ENCODE data around the gene AANAT.

AANAT gene

DNA sequence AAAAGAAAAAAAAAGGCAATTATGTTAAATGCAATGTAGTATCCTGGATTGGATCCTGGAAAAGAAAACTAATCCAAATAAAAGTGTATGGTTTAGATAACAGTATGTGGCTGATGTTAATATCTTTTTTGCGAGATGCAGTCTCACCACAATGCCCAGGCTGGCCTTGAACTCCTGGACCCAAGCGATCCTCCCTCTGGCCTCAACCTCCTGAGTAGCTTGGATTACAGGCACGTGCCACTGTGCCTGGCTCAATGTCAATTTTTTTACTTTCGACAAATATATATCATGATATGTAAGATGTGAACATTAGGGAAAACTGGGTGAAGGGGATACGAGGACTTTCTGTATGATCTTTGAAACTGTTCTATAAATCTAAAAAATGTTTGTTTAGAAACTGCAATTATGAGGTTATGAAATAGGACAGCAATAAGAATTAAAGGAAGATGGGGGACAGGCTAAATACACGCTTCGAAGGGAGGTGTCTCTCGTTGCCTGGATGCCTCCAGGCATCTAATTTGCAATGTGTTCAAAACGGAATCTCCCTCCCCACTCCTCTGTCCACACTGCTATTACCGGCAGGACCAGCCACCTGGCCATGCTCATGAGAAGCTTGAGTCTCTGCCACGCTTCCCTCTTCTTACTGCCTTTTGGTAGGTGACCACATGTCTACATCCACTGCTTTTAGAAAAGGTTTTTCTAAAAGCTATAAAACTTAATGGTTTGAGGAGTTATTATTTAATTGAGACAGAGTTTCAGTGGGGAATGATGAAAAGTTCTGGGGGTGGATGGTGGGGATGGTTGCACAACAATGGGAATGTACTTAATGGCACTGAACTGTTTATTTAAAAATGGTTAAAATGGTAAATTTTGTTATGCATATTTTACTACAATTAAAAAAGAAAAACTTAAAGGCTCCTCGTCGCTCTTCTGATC lies 29.7 kb upstream of the AANAT start:
- Histone ChIP-seq H3K4me3 (ENCODE audit: severe bottlenecking) (no peak overlapping the region), H3K9me3 (ENCODE audit: severe bottlenecking) (no peaks in the 10 kb centered on the region), H3K27ac (ENCODE audit: poor library complexity, severe bottlenecking) (no peak overlapping the region), H3K36me3 (ENCODE audit: low read depth) (peaks cover 7% of the 10 kb centered on the region; the same call in 1 of the 2 replicates), H3K27me3 (ENCODE audit: insufficient read depth, poor library complexity, severe bottlenecking) (no peaks in the 10 kb centered on the region), H3K4me1 (ENCODE audit: insufficient read depth, poor library complexity, severe bottlenecking) (peaks cover 10% of the 10 kb centered on the region)
- ATAC-seq (ENCODE audit: low read depth) (no peak), DNase-seq (ENCODE audit: low spot score) (no peak)
- TF ChIP-seq, protein P1, sequence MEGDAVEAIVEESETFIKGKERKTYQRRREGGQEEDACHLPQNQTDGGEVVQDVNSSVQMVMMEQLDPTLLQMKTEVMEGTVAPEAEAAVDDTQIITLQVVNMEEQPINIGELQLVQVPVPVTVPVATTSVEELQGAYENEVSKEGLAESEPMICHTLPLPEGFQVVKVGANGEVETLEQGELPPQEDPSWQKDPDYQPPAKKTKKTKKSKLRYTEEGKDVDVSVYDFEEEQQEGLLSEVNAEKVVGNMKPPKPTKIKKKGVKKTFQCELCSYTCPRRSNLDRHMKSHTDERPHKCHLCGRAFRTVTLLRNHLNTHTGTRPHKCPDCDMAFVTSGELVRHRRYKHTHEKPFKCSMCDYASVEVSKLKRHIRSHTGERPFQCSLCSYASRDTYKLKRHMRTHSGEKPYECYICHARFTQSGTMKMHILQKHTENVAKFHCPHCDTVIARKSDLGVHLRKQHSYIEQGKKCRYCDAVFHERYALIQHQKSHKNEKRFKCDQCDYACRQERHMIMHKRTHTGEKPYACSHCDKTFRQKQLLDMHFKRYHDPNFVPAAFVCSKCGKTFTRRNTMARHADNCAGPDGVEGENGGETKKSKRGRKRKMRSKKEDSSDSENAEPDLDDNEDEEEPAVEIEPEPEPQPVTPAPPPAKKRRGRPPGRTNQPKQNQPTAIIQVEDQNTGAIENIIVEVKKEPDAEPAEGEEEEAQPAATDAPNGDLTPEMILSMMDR (IDR thresholded peaks at IDR 0.05; ENCODE audit: poor library complexity, severe bottlenecking), result no peak

DNA sequence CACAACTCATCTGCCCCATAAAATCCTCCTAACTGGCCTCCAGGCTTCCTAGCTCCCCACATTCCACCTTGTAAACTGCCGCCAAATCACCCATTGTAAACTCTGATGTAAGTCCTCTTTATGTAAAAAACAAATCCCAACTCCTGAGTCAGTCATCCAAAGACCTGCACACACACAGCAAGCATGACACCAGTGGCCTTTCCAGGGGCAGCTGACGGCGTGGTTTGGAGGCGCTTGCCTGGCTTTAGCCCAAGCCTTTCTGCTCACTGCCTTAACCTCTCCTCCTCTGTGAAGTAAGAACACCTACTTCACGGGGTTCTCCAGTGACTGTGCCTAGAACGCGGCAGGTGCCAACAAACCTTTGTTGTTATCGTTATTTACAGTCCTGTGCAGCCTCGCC lies 28.5 kb upstream of the AANAT start:
- H3K27me3 ChIP-seq (ENCODE audit: insufficient read depth, poor library complexity, severe bottlenecking), result no peaks in the 10 kb centered on the region
- peaks cover 4% of the 10 kb centered on the region; the same call in 1 of the 2 replicates for H3K36me3 ChIP-seq (ENCODE audit: low read depth)
- TF ChIP-seq, protein P1 (IDR thresholded peaks at IDR 0.05; ENCODE audit: poor library complexity, severe bottlenecking), result no peak
- H3K27ac ChIP-seq (ENCODE audit: poor library complexity, severe bottlenecking), result no peak overlapping the region
- DNase-seq (ENCODE audit: low spot score) (no peak), ATAC-seq (ENCODE audit: low read depth) (peak; percentile 14; the same call in 1 of the 3 replicates)
- no peak overlapping the region for H3K4me3 ChIP-seq (ENCODE audit: severe bottlenecking)
- no peaks in the 10 kb centered on the region for H3K9me3 ChIP-seq (ENCODE audit: severe bottlenecking)
- peaks cover 15% of the 10 kb centered on the region for H3K4me1 ChIP-seq (ENCODE audit: insufficient read depth, poor library complexity, severe bottlenecking)

DNA sequence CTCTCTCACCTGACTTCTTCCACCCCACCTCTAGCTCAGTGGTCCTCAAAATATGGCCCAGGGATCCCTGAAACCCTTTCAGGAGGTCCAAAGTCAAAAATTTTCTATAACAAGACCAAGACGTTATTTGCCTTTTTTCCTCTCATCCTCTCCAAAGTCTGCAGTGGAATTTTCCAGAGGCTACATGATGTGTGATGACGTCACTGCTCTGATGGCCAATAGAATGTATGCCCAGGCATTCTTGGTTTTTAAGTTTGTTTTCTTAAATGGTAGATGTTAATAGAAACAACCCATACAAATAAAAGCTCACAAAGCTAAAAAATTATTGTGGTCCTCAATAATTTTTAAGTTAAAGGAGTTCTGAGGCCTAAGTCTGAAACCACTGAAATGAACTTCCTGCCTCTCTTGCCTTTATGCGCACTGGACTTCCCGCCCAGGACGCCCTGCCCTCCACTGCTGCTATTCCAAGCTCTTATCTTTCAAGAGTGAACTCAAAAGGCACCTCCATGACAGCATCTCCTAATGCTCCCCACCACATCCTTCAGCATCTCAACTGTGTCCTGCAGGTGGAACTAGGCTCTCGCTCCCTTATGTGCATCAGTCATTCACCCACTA lies 28.0 kb upstream of the AANAT start:
- no peak for DNase-seq (ENCODE audit: low spot score)
- no peaks in the 10 kb centered on the region for H3K9me3 ChIP-seq (ENCODE audit: severe bottlenecking)
- TF ChIP-seq, protein P1 (IDR thresholded peaks at IDR 0.05; ENCODE audit: poor library complexity, severe bottlenecking), result no peak
- H3K27me3 ChIP-seq (ENCODE audit: insufficient read depth, poor library complexity, severe bottlenecking), result no peaks in the 10 kb centered on the region
- no peak overlapping the region for H3K4me3 ChIP-seq (ENCODE audit: severe bottlenecking)
- H3K4me1 ChIP-seq (ENCODE audit: insufficient read depth, poor library complexity, severe bottlenecking), result peaks cover 17% of the 10 kb centered on the region
- ATAC-seq (ENCODE audit: low read depth), result no peak
- no peak overlapping the region for H3K27ac ChIP-seq (ENCODE audit: poor library complexity, severe bottlenecking)
- H3K36me3 ChIP-seq (ENCODE audit: low read depth), result peaks cover 4% of the 10 kb centered on the region; the same call in 1 of the 2 replicates

DNA sequence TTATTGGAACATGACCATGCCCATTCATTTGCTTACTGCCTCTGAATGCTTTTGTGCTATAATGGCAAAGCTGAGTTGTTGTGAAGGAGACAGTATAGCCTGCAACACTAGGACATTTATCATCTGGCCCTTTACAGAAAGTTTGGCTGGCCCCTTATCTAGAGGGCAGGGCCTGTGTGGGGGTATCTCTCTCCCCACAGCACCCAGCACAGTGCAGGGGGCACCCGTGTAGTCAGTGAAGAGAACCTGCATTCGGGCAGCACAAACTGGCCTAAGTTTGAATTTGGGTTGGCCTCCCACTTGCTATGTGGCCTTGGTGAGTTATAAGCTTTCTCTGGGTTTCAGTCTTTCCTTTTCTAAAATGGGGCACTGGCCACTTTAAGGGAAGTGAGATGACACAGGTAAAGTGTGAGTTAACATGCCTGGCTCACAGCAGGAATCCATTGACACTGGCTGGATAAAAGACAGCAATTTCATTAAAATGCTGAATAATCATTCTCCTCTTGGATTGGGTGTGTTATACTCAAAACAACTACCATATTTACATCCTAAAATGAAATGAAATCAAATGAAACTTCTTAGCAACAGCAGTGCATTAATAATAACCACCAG lies 26.5 kb upstream of the AANAT start:
- ATAC-seq (ENCODE audit: low read depth) (no peak), DNase-seq (ENCODE audit: low spot score) (no peak)
- Histone ChIP-seq H3K27me3 (ENCODE audit: insufficient read depth, poor library complexity, severe bottlenecking) (no peaks in the 10 kb centered on the region), H3K9me3 (ENCODE audit: severe bottlenecking) (no peaks in the 10 kb centered on the region), H3K36me3 (ENCODE audit: low read depth) (peaks cover 4% of the 10 kb centered on the region; the same call in 1 of the 2 replicates), H3K4me3 (ENCODE audit: severe bottlenecking) (no peak overlapping the region), H3K27ac (ENCODE audit: poor library complexity, severe bottlenecking) (no peak overlapping the region), H3K4me1 (ENCODE audit: insufficient read depth, poor library complexity, severe bottlenecking) (peaks cover 28% of the 10 kb centered on the region)
- TF ChIP-seq, protein P1 (IDR thresholded peaks at IDR 0.05; ENCODE audit: poor library complexity, severe bottlenecking), result no peak

Measured in RWPE2 (cell line).